Large intestine (tissue), 3 donors: ENCODE data around the gene IRX1. TPM values are rescaled to one million over a fixed set of nuclear protein-coding genes. Genes with fewer than 3 reads are reported as not detected.

Experiments used
- DNase-seq, 2 donors: peaks; one replicate each; pipeline versions ENCODE4 v3.0.0 to v3.0.0-alpha.2; 2013
- H3K27ac ChIP-seq: one replicate; pipeline ENCODE4 v1.5.1; 2013; ENCODE audit warnings: low read length
- H3K27me3 ChIP-seq: 2 replicates; pipeline ENCODE4 v1.6.1; 2013; ENCODE audit warnings: low read length; ENCODE audit not compliant: control insufficient read depth, insufficient read depth
- H3K36me3 ChIP-seq: 2 replicates; pipeline ENCODE4 v1.6.1; 2013; ENCODE audit warnings: low read length; ENCODE audit not compliant: control insufficient read depth, insufficient read depth
- H3K4me1 ChIP-seq: one replicate; pipeline ENCODE4 v1.6.1; 2013; ENCODE audit warnings: low read length; ENCODE audit not compliant: control insufficient read depth, insufficient read depth
- H3K4me3 ChIP-seq: one replicate; pipeline ENCODE4 v1.5.1; 2013; ENCODE audit warnings: low read length
- H3K9me3 ChIP-seq: one replicate; pipeline ENCODE4 v1.6.1; 2013; ENCODE audit warnings: mild to moderate bottlenecking, low read depth, low read length, moderate library complexity; ENCODE audit not compliant: control insufficient read depth
- WGBS: methylation state at CpG from one replicate; pipeline ENCODE4 v1.1.5; 2013; ENCODE audit warnings: low lambda C conversion rate; ENCODE audit not compliant: insufficient coverage; 5-methylcytosine and 5-hydroxymethylcytosine counted together
- polyA plus RNA-seq: library from polyadenylated mRNA; unstranded; fragments of 120-200 nt; gene quantifications from one replicate; pipeline ENCODE4 v1.2.1, GENCODE V29; 2013

IRX1 gene
- polyA plus RNA-seq, 1 donor: 0.03 TPM

GRCh38 chr5:3593771-3594509, 1.7 kb upstream of the IRX1 start:
- Histone ChIP-seq H3K4me3 (no peak overlapping the region), H3K27me3 (peaks cover 93% of the 10 kb centered on the region)

DNA sequence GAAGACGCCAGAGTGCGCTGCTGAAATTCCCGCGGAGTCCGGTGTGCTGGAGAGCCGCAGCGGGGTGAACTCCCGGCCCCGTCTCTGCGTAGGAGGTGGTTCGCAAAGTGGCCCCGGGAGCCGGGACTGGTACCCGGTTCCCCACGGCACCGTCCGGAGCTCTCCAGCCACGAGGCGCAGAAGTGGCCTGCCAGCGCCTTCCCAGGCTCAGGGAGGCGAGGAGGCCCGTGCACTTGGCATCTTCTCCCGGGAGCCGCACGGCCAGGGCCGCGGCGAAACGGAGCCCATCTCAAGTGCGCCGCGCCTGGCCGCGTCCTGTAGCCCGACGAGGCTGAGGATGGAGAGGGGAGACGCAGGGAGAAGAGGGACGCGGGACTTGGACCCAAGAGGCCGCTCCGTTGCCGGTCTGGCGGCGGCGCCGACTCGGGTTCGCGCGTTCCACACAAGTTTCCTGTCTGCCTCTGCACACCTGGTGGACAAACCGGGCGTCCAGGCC, 1.1 kb upstream of the IRX1 start:
- H3K4me1 ChIP-seq: no peaks in the 10 kb centered on the region
- H3K27me3 ChIP-seq: peaks cover 93% of the 10 kb centered on the region

More at GRCh38 chr5:3593771-3594509, 1.7 kb upstream of the IRX1 start:
- 0% methylated on average over 1 of the region's 28 CpGs for WGBS
- H3K9me3 ChIP-seq: peaks cover 17% of the 10 kb centered on the region
- H3K27ac ChIP-seq: no peak overlapping the region
- no peak for DNase-seq
- no peaks in the 10 kb centered on the region for H3K36me3 ChIP-seq
- no peaks in the 10 kb centered on the region for H3K4me1 ChIP-seq

GRCh38 chr5:3596261-3596825, 711 bp downstream of the IRX1 start:
- Histone ChIP-seq H3K27ac (no peak overlapping the region), H3K9me3 (peaks cover 22% of the 10 kb centered on the region), H3K4me3 (no peak overlapping the region), H3K36me3 (no peaks in the 10 kb centered on the region), H3K4me1 (no peaks in the 10 kb centered on the region), H3K27me3 (peaks cover 93% of the 10 kb centered on the region)
- no peak for DNase-seq
- no CpG with 5 or more reads among the region's 63 CpGs for WGBS

More for the DNA sequence above, 1.1 kb upstream of the IRX1 start:
- no peak overlapping the region for H3K27ac ChIP-seq
- peaks cover 23% of the 10 kb centered on the region for H3K9me3 ChIP-seq
- H3K36me3 ChIP-seq: no peaks in the 10 kb centered on the region
- H3K4me3 ChIP-seq: no peak overlapping the region
- WGBS: no CpG with 5 or more reads among the region's 52 CpGs
- no peak for DNase-seq

DNA sequence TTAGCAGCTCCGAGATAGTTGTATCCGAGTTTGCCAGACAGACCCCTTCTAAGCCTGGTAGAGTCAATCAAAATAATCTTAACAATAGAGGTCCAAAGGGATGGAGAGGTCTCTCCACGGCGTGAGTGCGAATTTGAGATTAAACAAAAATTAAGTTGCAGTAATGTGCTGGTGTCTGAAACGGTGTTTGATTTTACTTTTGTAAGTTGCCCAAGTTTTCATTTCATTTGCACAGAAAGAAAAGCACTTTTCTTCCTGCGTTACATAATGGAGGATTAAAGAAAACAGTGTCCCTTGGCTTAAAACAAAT, 1.2 kb downstream of the IRX1 start:
- H3K4me3 ChIP-seq: no peak overlapping the region
- DNase-seq: no peak
- H3K36me3 ChIP-seq: no peaks in the 10 kb centered on the region
- H3K4me1 ChIP-seq: no peaks in the 10 kb centered on the region
- 0% methylated on average over 3 of the region's 7 CpGs for WGBS
- no peak overlapping the region for H3K27ac ChIP-seq
- peaks cover 22% of the 10 kb centered on the region for H3K9me3 ChIP-seq
- H3K27me3 ChIP-seq: peaks cover 93% of the 10 kb centered on the region

DNA sequence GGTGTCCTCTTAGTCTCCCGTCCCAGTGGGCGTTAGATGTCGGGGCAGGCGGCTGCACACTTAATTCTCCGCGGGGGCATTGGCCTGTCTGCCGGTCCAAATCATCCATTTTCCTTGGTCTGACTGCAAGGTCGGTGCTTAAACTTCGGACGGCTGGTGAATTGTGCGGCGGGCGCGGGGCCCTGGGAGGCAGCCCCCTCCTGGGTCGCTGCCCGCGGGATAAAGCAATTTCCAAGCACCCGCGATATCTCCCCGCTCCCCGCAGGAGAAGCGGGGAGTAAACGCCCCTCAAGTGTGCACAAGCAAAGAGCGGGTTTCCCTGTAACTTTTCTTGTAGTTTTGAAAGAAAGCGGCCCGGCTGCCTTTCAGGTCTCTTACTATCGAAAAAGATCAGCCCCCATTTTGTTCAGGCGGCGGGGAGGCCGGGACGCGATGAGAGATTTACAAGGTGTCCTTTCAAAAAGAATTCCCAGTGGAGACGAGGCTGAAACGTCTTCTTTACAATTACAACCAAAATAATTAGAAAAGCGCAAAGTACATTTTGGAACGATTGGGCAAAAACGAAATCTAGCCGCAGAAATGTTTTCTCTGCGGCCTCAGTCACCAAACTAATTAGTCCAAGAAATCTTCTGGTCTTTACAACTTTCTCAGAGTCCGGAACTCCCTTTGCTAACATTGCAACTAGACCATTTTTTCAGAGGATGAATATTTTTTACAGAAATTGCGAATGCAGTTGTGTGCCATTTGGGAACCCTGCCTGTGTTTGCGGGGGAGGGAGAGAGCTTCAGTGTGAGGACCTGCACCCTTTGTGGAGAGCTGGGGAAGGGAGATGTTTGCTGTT, 1.8 kb downstream of the IRX1 start:
- Histone ChIP-seq H3K27ac (no peak overlapping the region), H3K36me3 (no peaks in the 10 kb centered on the region), H3K4me1 (no peaks in the 10 kb centered on the region), H3K9me3 (peaks cover 27% of the 10 kb centered on the region), H3K27me3 (peaks cover 94% of the 10 kb centered on the region), H3K4me3 (no peak overlapping the region)
- no peak for DNase-seq
- 10% methylated on average over 4 of the region's 42 CpGs for WGBS

DNA sequence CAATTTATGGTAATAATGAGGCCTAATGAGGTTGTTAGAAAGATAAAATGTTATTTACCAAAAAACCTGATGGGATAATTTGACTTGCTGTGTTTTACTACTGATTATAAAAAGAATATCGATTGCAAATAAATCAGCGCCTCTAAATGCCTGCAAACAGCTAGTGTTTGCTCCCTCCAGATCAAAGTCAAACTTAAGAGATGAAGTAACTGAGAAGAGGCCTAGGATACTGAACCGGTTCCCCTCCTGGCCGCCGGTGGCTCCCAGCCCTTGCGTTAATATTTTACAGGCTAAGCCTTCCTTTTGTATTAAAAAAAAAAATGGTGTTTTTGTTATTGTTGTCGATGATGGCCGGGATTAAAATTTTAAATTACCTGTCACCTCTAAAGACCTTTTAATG, 2.6 kb downstream of the IRX1 start:
- Histone ChIP-seq H3K36me3 (no peaks in the 10 kb centered on the region), H3K4me3 (no peak overlapping the region), H3K9me3 (peaks cover 29% of the 10 kb centered on the region), H3K4me1 (no peaks in the 10 kb centered on the region), H3K27me3 (peaks cover 94% of the 10 kb centered on the region), H3K27ac (no peak overlapping the region)
- WGBS: 0% methylated on average over 2 of the region's 8 CpGs
- DNase-seq: no peak

DNA sequence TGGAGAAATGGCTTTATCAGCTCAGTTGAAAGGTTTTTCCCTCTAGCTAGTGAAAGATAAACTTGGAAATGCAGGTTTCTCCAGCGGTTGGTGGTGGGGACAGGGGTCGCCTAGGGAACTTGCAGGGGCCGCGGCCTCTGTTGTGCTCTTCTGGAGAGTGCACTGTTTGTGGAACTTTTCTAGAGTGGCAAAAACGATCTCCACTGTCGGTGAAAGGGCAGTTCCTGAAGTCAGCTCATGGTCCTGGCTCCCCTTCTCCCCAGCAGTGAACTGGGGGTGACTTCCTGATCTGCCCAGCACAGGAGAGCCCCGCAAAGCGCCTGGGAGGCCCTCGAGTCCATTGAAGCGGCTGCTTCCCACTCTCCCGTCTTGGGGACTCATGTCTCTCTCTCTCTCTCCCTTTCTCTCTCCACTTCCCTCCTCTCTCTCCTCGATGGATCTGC, 3.2 kb downstream of the IRX1 start:
- DNase-seq: no peak
- Histone ChIP-seq H3K27ac (no peak overlapping the region), H3K4me3 (no peak overlapping the region), H3K27me3 (peaks cover 94% of the 10 kb centered on the region), H3K36me3 (no peaks in the 10 kb centered on the region), H3K9me3 (peaks cover 29% of the 10 kb centered on the region), H3K4me1 (no peaks in the 10 kb centered on the region)
- WGBS: no CpG with 5 or more reads among the region's 12 CpGs

DNA sequence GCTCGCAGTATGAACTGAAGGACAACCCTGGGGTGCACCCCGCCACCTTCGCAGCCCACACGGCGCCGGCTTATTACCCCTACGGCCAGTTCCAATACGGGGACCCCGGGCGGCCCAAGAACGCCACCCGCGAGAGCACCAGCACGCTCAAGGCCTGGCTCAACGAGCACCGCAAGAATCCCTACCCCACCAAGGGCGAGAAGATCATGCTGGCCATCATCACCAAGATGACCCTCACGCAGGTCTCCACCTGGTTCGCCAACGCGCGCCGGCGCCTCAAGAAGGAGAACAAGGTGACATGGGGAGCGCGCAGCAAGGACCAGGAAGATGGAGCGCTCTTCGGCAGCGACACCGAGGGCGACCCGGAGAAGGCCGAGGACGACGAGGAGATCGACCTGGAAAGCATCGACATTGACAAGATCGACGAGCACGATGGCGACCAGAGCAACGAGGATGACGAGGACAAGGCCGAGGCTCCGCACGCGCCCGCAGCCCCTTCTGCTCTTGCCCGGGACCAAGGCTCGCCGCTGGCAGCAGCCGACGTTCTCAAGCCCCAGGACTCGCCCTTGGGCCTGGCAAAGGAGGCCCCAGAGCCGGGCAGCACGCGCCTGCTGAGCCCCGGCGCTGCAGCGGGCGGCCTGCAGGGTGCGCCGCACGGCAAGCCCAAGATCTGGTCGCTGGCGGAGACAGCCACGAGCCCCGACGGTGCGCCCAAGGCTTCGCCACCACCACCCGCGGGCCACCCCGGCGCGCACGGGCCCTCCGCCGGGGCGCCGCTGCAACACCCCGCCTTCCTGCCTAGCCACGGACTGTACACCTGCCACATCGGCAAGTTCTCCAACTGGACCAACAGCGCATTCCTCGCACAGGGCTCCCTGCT, 3.8 kb downstream of the IRX1 start:
- H3K27ac ChIP-seq: no peak overlapping the region
- H3K36me3 ChIP-seq: no peaks in the 10 kb centered on the region
- H3K4me1 ChIP-seq: no peaks in the 10 kb centered on the region
- no peak overlapping the region for H3K4me3 ChIP-seq
- peaks cover 28% of the 10 kb centered on the region for H3K9me3 ChIP-seq
- WGBS: no CpG with 5 or more reads among the region's 86 CpGs
- H3K27me3 ChIP-seq: peaks cover 94% of the 10 kb centered on the region
- DNase-seq: no peak

DNA sequence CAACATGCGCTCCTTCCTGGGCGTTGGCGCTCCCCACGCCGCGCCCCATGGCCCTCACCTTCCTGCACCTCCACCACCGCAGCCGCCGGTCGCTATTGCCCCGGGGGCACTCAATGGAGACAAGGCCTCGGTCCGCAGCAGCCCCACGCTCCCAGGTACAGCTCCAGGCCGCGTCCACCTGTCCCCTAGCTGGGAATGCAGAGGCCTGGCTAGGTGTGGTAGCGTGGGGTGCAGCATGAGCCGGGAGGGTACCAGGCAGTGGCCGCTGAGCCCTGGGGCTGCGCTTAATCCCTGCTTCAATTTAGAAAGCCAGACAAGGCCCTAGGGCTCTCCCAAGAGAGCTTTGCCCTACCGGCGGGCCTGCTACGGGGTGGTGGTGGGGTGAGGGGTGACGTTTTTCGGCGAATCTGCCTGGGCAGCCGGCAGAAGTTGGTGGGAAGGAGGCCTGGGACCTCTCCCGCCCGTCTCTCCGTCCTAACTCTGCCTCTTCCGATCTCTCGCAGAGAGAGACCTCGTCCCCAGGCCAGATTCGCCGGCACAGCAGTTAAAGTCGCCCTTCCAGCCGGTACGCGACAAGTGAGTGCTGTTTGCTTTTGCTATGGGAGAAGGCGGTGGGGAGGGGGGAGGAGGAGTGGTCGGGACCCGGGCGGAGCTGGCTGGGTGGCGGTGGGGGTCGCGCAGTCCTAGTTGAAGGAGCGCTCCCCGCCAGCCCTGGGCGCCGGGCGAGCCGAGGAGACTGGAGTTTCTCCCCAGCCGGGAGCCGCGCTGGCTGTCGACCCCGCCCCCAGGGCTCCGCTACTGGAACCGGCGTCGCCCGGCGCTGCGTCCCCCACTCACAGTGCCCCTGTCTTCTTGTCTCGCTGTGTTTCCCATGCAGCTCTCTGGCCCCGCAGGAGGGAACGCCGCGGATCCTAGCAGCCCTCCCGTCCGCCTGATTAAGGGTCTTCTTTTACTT, 4.8 kb downstream of the IRX1 start:
- H3K36me3 ChIP-seq: no peaks in the 10 kb centered on the region
- H3K9me3 ChIP-seq: peaks cover 20% of the 10 kb centered on the region
- H3K27ac ChIP-seq: no peak overlapping the region
- peaks cover 94% of the 10 kb centered on the region for H3K27me3 ChIP-seq
- H3K4me1 ChIP-seq: no peaks in the 10 kb centered on the region
- no peak overlapping the region for H3K4me3 ChIP-seq
- DNase-seq: no peak
- no CpG with 5 or more reads among the region's 71 CpGs for WGBS
